NCI-H146 treated with DMSO at 0.1 percent for 48 hours (cell line): Measurements from ENCODE around the gene CDK10.
"Not testable (repeated sequence)": the region's sequence is repeated elsewhere in the genome, so short reads cannot be mapped to it uniquely, and the experiment has no call there.

Source experiments
- DNase-seq: peaks from one replicate; lab custom pipeline; 2025; ENCODE audit not compliant: unreplicated experiment; lab: John Stamatoyannopoulos, UW

Gene CDK10

GRCh38 chr16:89695086-89695874, 8.8 kb downstream of the CDK10 start:
- no peak for DNase-seq

- DNase-seq, result no peak
These were observed 9.6 kb downstream of the CDK10 start for GRCh38 chr16:89695875-89696669.

GRCh38 chr16:89696670-89697128, 10.2 kb downstream of the CDK10 start:
- no peak for DNase-seq

GRCh38 chr16:89697161-89697615, 10.7 kb downstream of the CDK10 start:
- DNase-seq, result no peak

- DNase-seq, result no peak
These were observed 11.3 kb downstream of the CDK10 start for GRCh38 chr16:89697616-89698331.

GRCh38 chr16:89698717-89699116, 12.2 kb downstream of the CDK10 start:
- DNase-seq, result not testable (repeated sequence)

- DNase-seq, result not testable (repeated sequence)
These were observed 13.2 kb downstream of the CDK10 start for GRCh38 chr16:89699629-89700099.

- DNase-seq, result peak; percentile 92
These were observed 13.7 kb downstream of the CDK10 start for GRCh38 chr16:89700100-89700648.

- DNase-seq, result no peak
These were observed 14.3 kb downstream of the CDK10 start for GRCh38 chr16:89700649-89701424.

GRCh38 chr16:89701425-89702406, 15.2 kb downstream of the CDK10 start, which contains the start of gene SPATA2L:
TSS of gene SPATA2L (minus strand) at chr16:89701705. CDS start at chr16:89701232, 473 bp downstream.
- peak; percentile 78 for DNase-seq

- DNase-seq, result no peak
These were observed 17.8 kb downstream of the CDK10 start for GRCh38 chr16:89704281-89704680.

- no peak for DNase-seq
These were observed 18.5 kb downstream of the CDK10 start for GRCh38 chr16:89705006-89705405.

- no peak for DNase-seq
These were observed 20.2 kb downstream of the CDK10 start for GRCh38 chr16:89706518-89707260.

- DNase-seq, result no peak
These were observed 21.2 kb downstream of the CDK10 start for GRCh38 chr16:89707695-89708094.

GRCh38 chr16:89708481-89708931, 22.0 kb downstream of the CDK10 start:
- no peak for DNase-seq

- no peak for DNase-seq
These were observed 22.7 kb downstream of the CDK10 start for GRCh38 chr16:89709166-89709565.

GRCh38 chr16:89709716-89710432, 23.4 kb downstream of the CDK10 start:
- no peak for DNase-seq
